Measurements from ENCODE around the gene KCNN4.
"Not testable (repeated sequence)": the region's sequence is repeated elsewhere in the genome, so short reads cannot be mapped to it uniquely, and the experiment has no call there.

KCNN4 gene

GRCh38 chr19:43780706-43781525 is at the start of gene KCNN4:
KCNN4 (minus strand) TSS chr19:43780973; CDS start chr19:43780861, 112 bp downstream.
- DNase-seq (ENCODE audit: low spot score) = no peak

- peak; percentile 93 for DNase-seq (ENCODE audit: low spot score)
Measured at GRCh38 chr19:43826787-43827754, 46.3 kb upstream of the KCNN4 start, which contains the start of gene ZNF283. ZNF283 (plus strand) TSS chr19:43827321; CDS start chr19:43833505, 6,184 bp downstream.

DNA sequence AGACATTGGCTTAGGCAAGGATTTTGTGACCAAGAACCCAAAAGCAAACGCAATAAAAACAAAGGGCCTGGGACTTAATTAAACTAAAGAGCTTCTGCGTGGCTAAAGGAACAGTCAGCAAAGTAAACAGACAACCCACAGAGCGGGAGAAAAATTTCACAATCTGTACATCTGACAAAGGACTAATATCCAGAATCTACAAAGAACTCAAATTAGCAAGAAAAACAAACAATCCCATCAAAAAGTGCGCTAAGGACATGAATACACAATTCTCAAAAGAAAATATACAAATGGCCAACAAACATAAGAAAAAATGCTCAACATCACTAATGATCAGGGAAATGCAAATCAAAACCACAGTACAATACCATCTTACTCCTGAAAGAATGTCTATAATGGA is 43.8 kb upstream of the KCNN4 start:
- not testable (repeated sequence) for DNase-seq (ENCODE audit: low spot score)

DNA sequence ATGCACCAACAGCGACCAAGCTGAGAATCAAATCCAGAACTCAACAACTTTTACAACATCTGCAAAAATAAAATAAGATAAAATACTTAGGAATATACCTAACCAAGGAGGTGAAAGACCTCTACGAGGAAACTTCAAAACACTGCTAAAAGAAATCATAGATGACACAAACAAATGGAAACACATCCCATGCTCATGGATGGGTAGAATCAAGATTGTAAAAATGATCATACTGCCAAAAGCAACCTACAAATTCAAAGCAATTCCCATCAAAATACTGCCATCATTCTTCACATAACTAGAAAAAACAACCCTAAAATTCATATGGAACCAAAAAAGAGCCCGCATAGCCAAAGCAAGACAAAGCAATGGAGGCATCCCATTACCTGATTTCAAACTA is 43.1 kb upstream of the KCNN4 start:
- not testable (repeated sequence) for DNase-seq (ENCODE audit: low spot score)

DNA sequence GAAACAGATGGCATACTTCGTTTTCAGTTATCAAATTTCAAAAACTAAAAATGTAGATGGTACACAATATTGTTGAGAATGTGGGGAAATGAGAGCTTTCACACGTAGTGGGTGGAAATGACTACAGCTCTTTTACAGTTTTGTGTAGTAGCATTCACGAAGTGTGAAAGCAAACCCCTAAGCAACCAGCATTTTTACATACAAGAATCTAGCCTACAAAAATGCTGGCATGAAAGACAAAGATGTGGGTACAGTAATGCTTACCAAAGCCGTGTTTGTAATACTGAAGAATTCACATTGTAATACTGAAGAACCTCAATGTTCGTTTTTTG is 40.1 kb upstream of the KCNN4 start:
- DNase-seq (ENCODE audit: low spot score) = peak; percentile 24

DNA sequence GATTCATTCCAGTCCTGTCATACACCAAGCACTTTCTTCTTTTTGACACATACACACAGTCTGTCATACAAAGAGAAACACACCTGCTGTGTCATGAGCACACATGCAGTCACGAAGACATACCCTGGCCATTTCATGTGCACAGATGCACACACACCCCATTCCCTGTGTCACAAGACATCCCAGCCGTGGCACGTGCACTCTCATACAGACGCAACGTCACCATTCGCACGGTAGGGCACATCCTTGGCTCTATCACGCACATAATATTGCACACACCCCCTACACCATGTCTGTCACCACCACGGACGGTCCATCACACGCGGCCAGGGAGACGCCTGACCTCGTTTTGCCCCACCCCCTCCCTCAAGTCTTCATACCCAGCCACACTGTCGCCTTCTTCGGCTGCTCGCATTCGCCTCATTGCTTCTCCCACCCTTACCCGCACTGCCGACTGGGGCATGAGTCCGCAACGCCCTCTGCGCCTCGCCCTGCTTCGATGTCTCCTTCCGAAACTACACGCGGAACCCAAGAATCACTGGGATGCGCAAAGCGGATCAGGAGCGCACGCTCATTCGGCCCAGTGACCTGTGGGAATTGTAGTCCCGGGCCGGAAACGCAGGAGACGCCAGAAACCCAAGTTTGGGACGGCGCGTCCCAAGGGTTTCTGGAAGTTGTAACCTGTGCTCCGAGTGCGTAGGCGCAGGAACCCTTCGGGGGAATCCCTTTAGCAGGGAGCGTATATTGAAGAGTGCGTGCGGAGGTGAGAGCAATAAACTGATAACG is 39.5 kb upstream of the KCNN4 start:
- DNase-seq (ENCODE audit: low spot score) = peak; percentile 72

GRCh38 chr19:43818500-43818899 is 37.7 kb upstream of the KCNN4 start:
- DNase-seq (ENCODE audit: low spot score) = no peak

DNA sequence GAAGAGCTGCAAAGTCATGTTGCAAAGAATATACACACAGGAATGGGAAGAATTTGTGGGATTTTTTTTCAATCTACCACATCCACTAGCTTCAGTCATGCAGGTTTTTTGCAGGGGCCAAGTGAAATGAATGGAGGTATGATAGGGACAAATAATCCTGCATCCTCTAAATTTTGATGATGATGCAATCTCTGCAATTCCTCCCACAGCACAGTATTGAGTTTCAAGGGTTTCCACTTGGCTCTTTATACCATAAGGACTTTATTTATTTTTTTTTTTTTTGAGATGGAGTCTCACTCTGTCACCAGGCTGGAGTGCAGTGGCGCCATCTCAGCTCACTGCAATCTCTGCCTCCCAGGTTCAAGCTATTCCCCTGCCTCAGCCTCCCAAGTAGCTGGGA is 36.7 kb upstream of the KCNN4 start:
- DNase-seq (ENCODE audit: low spot score) = not testable (repeated sequence)

GRCh38 chr19:43814663-43815352 is 34.0 kb upstream of the KCNN4 start:
- no peak for DNase-seq (ENCODE audit: low spot score)

DNA sequence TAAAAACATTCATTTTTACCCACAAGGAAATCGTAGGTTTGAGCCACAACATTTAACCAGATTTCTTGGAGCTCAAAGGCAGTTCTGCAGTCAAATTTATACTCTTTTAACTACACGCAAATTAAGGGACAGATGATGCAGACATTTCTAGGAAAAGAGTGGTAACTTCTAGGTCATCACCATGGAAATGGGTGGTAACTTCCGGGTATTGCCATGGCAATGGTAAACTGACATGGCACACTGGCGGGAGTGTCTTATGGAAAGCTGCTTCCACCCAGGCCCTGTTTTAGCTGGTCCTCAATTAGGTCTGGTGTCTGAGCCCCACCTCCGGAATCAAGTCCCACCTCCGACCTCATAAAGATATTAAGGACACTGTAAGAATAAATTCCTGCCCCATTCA is 31.9 kb upstream of the KCNN4 start:
- DNase-seq (ENCODE audit: low spot score) = no peak

DNA sequence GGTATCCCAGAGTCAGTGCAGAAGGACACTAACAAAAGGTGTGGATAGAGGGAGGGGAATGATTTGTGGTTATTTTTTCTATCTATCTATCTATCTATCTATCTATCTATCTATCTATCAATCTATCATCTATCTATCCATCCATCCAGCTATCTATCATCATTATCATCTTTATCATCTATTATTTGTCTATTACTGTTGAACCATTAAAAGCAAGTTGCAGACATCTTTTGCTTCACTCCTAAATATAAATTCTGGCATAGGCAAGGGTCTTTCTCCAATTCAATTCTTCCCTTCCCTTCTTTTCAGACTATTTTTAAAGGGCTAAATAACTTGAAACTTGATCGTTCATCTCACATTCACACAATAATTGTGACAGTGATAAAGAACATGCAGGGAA is 31.5 kb upstream of the KCNN4 start:
- DNase-seq (ENCODE audit: low spot score) = no peak

GRCh38 chr19:43811837-43812236 is 31.1 kb upstream of the KCNN4 start:
- no peak for DNase-seq (ENCODE audit: low spot score)

- peak; percentile 54 for DNase-seq (ENCODE audit: low spot score)
Measured at GRCh38 chr19:43809762-43810696, 29.3 kb upstream of the KCNN4 start.

DNA sequence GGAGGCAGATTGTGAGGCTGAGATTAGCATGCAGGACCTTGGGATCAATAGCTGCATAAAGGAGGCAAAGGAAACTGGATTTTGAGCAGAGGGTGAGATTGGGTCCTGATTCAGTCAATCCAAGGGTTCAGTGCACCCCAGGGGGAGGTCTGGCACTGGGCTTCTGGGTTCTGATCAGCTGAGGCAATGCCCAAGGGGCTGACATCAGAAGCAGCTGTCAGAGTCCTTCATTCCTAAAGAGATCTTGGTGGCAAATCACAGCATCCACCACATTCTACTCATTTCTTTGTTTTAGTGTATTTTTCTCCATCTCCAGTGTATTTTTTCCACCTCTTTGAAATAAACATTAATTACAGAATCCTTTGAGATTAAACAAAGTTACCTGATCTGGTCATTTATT is 26.9 kb upstream of the KCNN4 start:
- DNase-seq (ENCODE audit: low spot score) = no peak

DNA sequence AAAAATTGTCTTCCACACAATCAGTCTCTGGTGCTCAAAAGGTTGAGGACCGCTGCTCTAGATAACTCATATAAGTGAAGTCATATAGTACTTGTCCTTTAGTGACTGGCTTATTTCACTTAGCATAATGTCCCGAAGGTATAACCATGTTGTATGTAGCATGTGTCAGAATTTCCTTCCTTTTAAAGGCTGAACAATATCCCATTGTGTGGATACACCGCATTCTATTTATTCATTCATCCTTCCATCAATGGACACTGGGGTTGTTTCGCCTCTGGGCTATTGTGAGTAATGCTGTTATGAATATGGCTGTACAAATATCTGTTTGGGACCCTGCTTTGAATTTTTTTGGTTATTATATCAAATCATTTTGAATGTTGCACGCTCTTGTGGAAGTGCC is 26.1 kb upstream of the KCNN4 start:
- no peak for DNase-seq (ENCODE audit: low spot score)

DNA sequence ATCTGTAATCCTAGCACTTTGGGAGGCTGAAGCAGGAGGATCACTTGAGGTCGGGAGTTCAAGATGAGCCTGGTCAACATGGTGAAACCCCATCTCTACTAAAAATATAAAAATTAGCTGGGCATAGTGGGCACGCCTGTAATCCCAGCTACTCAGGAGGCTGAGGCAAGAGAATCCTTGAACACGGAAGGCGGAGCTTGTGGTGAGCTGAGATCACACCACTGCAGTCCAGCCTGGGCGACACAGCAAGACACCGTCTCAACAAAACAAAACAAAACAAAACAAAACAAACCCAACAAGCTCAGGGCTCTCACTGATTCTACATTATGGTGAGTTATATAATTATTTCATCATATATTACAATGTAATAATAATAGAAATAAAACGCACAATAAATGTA is 25.6 kb upstream of the KCNN4 start:
- DNase-seq (ENCODE audit: low spot score) = not testable (repeated sequence)

DNA sequence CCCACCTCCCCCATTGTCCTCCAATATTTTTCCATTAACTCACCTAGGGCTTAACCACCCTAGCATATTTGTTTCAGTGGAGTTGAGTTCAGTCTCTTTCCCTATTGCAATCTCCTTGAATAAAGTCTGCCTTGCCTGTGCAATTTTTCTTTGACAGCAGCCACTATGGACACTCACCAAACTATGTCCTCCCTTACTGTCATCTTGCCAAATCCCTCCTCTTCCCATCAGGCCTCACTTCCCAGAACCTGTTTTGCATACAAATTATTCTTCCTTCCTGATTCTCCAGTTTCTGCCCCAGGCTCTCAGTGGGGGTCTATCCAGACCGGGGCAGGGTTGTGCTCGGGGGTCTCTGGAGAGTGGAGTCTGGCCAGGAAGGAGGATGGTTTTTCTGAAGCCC is 23.7 kb upstream of the KCNN4 start:
- DNase-seq (ENCODE audit: low spot score) = no peak

DNA sequence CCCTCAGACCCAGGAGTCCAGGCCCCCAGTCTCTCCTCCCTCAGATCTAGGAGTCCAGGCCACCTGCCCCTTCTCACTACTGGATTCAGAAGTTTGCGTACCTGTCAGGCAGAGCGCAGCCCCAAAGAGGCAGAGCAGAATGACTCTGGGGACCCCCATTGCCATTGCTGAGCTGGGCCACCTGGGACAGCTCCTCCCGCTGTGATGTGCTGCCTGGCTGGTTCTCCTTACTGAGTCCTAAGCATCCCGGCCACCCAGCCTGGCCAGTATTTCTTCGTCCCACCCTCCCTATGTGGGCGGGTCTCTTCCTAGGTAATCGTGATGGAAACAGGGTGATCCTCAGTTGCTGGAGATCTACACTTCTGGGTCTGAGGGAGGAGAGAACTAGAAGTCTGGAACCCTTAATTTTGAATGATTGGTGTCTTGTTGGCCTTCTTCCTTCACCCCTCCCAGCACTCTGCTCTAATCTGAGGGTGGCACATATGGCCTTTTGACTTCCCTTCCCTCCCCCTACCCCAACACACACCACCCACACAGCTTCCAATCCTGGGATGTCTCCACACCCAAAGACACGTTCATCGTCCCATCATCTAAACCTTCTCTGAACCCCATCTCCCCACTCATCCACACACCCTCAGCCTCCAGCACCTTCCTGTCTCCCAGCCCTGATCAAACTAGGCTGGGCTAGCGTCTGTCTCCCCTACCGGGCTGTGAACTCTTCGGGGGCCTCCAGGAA is 21.6 kb upstream of the KCNN4 start, which contains the start of gene LYPD5:
TSS of gene LYPD5 (minus strand) at position 232 of the 736 bp plus-strand sequence. CDS start at position 165, 67 bp downstream.
- DNase-seq (ENCODE audit: low spot score) = no peak

GRCh38 chr19:43799502-43800142 is 18.8 kb upstream of the KCNN4 start:
- no peak for DNase-seq (ENCODE audit: low spot score)

Data from Ammon's horn (tissue), 1 donor.